A673 (cell line): Measurements from ENCODE around the gene THAP12.

Source experiments
- CTCF ChIP-seq: fragments of 300-800, 200-600 bp; sonication (generic); conservative IDR thresholded peaks from 2 replicates; pipeline ENCODE4 v1.5.1; 2017; ENCODE audit warnings: low read depth, mild to moderate bottlenecking, antibody characterized with exemption, low read length, moderate library complexity, mixed read lengths
- EZH2 ChIP-seq: fragments of 200-600 bp; sonication (generic); IDR thresholded peaks from 2 replicates; pipeline ENCODE4 v1.6.1; 2017; ENCODE audit warnings: borderline replicate concordance, low read depth, mild to moderate bottlenecking, mixed read lengths, antibody characterized with exemption, low read length; ENCODE audit not compliant: poor library complexity, severe bottlenecking

GRCh38 chr11:76379807-76380158 lies 1.1 kb downstream of the THAP12 start:
- TF ChIP-seq CTCF (no peak), EZH2 (no peak)
